Smooth muscle cell (in vitro differentiated cells): ENCODE measurements around the gene PTPRM. TPM values are rescaled to one million over a fixed set of nuclear protein-coding genes. Genes with fewer than 3 reads are reported as not detected.

Experiments
- DNase-seq: peaks from one replicate; lab custom pipeline; 2025; ENCODE audit not compliant: unreplicated experiment; lab: John Stamatoyannopoulos, UW
- H2AFZ ChIP-seq: fragments of 200-600 bp; sonication (generic); 2 replicates; pipeline ENCODE4 v1.6.0; 2016; ENCODE audit warnings: antibody characterized with exemption, low read depth, mild to moderate bottlenecking
- H3F3A ChIP-seq: fragments of 200-600 bp; sonication (generic); 2 replicates; pipeline ENCODE4 v1.6.0; 2017; ENCODE audit warnings: antibody characterized with exemption, low read depth
- H3K27ac ChIP-seq: fragments of 200-600 bp; sonication (generic); 2 replicates; pipeline ENCODE4 v1.5.1; 2016; ENCODE audit warnings: low read depth, mild to moderate bottlenecking
- H3K27me3 ChIP-seq: fragments of 200-600 bp; sonication (generic); 2 replicates; pipeline ENCODE4 v1.6.1; 2016; ENCODE audit warnings: low read depth, mild to moderate bottlenecking
- H3K36me3 ChIP-seq: fragments of 200-600 bp; sonication (generic); 2 replicates; pipeline ENCODE4 v1.5.1; 2016; ENCODE audit warnings: low read depth
- H3K4me1 ChIP-seq: fragments of 200-600 bp; sonication (generic); 2 replicates; pipeline ENCODE4 v1.5.1; 2016; ENCODE audit warnings: low read depth
- H3K4me2 ChIP-seq: fragments of 200-600 bp; sonication (generic); 2 replicates; pipeline ENCODE4 v1.6.0; 2016; ENCODE audit warnings: mild to moderate bottlenecking
- H3K4me3 ChIP-seq: fragments of 200-600 bp; sonication (generic); 2 replicates; pipeline ENCODE4 v1.5.1; 2016; ENCODE audit warnings: mild to moderate bottlenecking
- H3K79me2 ChIP-seq: fragments of 200-600 bp; sonication (generic); 2 replicates; pipeline ENCODE4 v1.6.0; 2016; ENCODE audit warnings: low read depth, mild to moderate bottlenecking
- H3K9ac ChIP-seq: fragments of 200-600 bp; sonication (generic); 2 replicates; pipeline ENCODE4 v1.6.0; 2016; ENCODE audit warnings: low read depth
- H3K9me3 ChIP-seq: fragments of 200-600 bp; sonication (generic); replicated peaks from 2 replicates; pipeline ENCODE4 v1.5.1; 2016; ENCODE audit warnings: low read depth
- H4K20me1 ChIP-seq: fragments of 200-600 bp; sonication (generic); 2 replicates; pipeline ENCODE4 v1.6.0; 2016; ENCODE audit warnings: low read depth
- WGBS: methylation state at CpG from one replicate; pipeline ENCODE4 v1.1.7; 2016; ENCODE audit warnings: low lambda C conversion rate; 5-methylcytosine and 5-hydroxymethylcytosine counted together
- polyA plus RNA-seq: library from polyadenylated mRNA; unstranded; fragments of >200 nt; fragmentation: Nextera tagmentation; extraction: Ambion mirVana; gene quantifications from 2 replicates; pipeline ENCODE4 v1.2.1, GENCODE V29; 2016
- total RNA-seq: library from RNA; depleted of rRNA; stranded (reverse); fragments of >200 nt; gene quantifications from 2 replicates; pipeline ENCODE4 v1.2.3, GENCODE V29; 2014
- TF ChIP-seq, protein P1 (sequence below): fragments of 200-600 bp; sonication (generic); IDR thresholded peaks from 2 replicates; pipeline ENCODE4 v1.5.1; 2017; ENCODE audit warnings: borderline replicate concordance, mild to moderate bottlenecking, antibody characterized with exemption; ENCODE audit not compliant: insufficient read depth, poor library complexity, severe bottlenecking

The PTPRM gene
- total and polyA plus RNA-seq, 2 experiments from 2014 or later = 57.5 to 115 TPM

DNA sequence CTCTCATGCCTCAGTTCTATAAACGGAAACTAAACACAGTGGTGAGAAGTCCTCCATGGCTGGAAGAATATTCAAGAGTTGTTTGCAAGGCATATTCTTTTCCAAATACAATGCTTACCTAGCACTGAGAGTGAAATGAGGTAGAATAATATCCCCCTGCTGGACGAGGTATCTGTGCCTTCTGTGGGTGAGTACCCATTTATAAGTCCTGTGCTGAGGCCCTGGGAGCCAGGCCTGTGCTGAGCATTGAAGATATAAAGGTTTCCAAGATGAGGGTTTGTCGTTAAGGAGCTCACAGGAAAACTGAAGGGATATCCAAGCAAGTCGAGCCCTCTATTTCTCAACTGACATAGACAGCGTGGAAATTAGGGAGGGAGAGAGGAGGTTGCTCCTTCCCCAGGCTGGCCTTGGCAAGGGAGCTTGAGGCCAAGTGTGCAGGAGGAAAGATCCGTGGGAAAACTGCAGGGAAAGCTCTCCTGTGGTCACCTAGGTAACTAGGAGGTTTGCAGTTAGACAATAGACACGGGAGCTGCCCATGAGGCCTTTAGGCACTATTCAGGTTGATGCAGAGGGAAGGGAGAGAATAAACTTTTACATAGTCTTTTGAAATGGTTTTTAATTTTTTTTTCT is 17.6 kb downstream of the PTPRM start:
- Histone ChIP-seq H3K9ac (no peak overlapping the region), H3K4me3 (no peak overlapping the region), H3F3A (no peaks in the 10 kb centered on the region), H3K4me2 (no peak overlapping the region), H3K79me2 (peaks cover 94% of the 10 kb centered on the region), H3K27ac (no peak overlapping the region), H2AFZ (no peak overlapping the region), H3K27me3 (no peaks in the 10 kb centered on the region), H3K9me3 (no peaks in the 10 kb centered on the region), H3K36me3 (no peaks in the 10 kb centered on the region), H4K20me1 (peaks cover 86% of the 10 kb centered on the region), H3K4me1 (no peaks in the 10 kb centered on the region)
- DNase-seq = no peak
- 84% methylated on average over 7 of the region's 7 CpGs for whole genome bisulfite sequencing
- TF ChIP-seq, protein P1, sequence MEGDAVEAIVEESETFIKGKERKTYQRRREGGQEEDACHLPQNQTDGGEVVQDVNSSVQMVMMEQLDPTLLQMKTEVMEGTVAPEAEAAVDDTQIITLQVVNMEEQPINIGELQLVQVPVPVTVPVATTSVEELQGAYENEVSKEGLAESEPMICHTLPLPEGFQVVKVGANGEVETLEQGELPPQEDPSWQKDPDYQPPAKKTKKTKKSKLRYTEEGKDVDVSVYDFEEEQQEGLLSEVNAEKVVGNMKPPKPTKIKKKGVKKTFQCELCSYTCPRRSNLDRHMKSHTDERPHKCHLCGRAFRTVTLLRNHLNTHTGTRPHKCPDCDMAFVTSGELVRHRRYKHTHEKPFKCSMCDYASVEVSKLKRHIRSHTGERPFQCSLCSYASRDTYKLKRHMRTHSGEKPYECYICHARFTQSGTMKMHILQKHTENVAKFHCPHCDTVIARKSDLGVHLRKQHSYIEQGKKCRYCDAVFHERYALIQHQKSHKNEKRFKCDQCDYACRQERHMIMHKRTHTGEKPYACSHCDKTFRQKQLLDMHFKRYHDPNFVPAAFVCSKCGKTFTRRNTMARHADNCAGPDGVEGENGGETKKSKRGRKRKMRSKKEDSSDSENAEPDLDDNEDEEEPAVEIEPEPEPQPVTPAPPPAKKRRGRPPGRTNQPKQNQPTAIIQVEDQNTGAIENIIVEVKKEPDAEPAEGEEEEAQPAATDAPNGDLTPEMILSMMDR = no peak

DNA sequence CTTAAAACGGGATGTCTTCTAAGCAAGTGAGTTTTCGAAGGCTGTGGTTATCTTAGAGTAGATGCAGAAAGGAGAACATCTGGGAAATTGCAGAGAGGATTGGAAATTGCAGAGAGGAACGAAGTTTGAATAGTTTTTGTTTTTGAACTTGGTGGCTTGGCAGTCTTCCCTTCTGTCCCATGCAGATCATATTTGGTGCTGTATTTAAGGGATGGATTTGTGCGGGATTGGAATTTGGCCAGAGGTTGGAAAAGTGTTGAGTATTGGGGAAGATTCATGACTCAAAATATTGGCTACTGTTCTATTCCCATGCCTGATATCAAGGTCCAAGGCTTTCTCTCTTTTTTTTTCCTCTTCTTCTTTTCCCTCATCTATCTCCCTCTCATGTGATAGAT is 18.2 kb downstream of the PTPRM start:
- TF ChIP-seq, protein P1 = no peak
- 94% methylated on average over 4 of the region's 4 CpGs for WGBS
- DNase-seq = no peak
- H3K27ac ChIP-seq = no peak overlapping the region
- peaks cover 86% of the 10 kb centered on the region for H4K20me1 ChIP-seq
- H3K4me2 ChIP-seq = no peak overlapping the region
- H3K27me3 ChIP-seq = no peaks in the 10 kb centered on the region
- no peaks in the 10 kb centered on the region for H3K4me1 ChIP-seq
- H3K9me3 ChIP-seq = no peaks in the 10 kb centered on the region
- H3K9ac ChIP-seq = no peak overlapping the region
- no peak overlapping the region for H3K4me3 ChIP-seq
- peaks cover 94% of the 10 kb centered on the region for H3K79me2 ChIP-seq
- H2AFZ ChIP-seq = no peak overlapping the region
- no peaks in the 10 kb centered on the region for H3K36me3 ChIP-seq
- H3F3A ChIP-seq = no peaks in the 10 kb centered on the region

DNA sequence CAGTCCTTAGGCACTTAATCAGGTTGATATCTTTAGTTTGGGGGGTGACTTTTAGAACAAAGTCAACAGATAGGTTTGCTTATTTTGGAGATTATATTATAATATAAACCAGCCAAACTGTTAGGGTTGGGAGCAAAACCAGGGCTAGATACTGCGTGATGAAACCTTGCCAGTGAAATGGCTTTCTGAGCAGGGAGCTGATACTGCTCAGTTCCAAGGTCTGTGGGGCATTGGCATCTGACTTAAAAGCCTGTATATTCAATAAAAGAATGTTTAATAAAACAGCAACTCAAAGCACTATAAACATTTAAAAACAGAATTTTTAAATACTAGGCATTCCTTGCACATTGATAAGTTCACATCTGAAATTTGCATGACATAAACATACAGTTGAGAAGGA is 19.3 kb downstream of the PTPRM start:
- Histone ChIP-seq H3K9me3 (no peaks in the 10 kb centered on the region), H4K20me1 (peaks cover 87% of the 10 kb centered on the region), H3K4me2 (no peak overlapping the region), H3K79me2 (peaks cover 92% of the 10 kb centered on the region), H3K9ac (no peak overlapping the region), H2AFZ (no peak overlapping the region), H3K27me3 (no peaks in the 10 kb centered on the region), H3K4me1 (peaks cover 7% of the 10 kb centered on the region), H3K4me3 (no peak overlapping the region), H3K27ac (no peak overlapping the region), H3K36me3 (no peaks in the 10 kb centered on the region), H3F3A (no peaks in the 10 kb centered on the region)
- TF ChIP-seq, protein P1 = no peak
- WGBS = 93% methylated on average over 1 of the region's 1 CpG
- no peak for DNase-seq
